HL-60/S4 (cell line): ENCODE results near the gene NPFF.
"Not testable (repeated sequence)": the region's sequence is repeated elsewhere in the genome, so short reads cannot be mapped to it uniquely, and the experiment has no call there.

Experiments used
- in situ Hi-C: fragments of 300-500 bp; cut with MboI; formaldehyde crosslinking; loops from 2 replicates; pipeline ENCODE4 v1.14.3; 2022; ENCODE audit warnings: low sequenced_read_pairs

Gene NPFF

GRCh38 chr12:53498235-53498630 is 9.1 kb downstream of the NPFF start:
- in situ Hi-C loops: no loop called here

GRCh38 chr12:53497461-53497860 is 9.8 kb downstream of the NPFF start:
- in situ Hi-C loops: no loop called here

DNA sequence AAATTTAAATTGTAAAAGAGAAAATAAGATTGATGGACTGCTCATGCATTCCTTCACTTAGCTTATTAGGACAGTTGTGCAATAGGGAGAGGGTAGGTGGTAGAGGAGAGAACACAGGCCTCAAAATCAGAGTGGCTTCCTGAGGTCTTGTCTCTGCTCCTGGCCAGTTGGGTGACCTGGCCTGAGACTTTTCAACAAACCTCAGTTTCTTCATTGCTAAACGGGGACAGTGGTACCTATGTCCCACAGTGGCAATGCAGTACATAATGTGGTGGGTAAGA is 10.6 kb downstream of the NPFF start:
- in situ Hi-C loops: no loop called here

- in situ Hi-C loops: no loop called here
Measured at GRCh38 chr12:53495903-53496751, 11.2 kb downstream of the NPFF start.

DNA sequence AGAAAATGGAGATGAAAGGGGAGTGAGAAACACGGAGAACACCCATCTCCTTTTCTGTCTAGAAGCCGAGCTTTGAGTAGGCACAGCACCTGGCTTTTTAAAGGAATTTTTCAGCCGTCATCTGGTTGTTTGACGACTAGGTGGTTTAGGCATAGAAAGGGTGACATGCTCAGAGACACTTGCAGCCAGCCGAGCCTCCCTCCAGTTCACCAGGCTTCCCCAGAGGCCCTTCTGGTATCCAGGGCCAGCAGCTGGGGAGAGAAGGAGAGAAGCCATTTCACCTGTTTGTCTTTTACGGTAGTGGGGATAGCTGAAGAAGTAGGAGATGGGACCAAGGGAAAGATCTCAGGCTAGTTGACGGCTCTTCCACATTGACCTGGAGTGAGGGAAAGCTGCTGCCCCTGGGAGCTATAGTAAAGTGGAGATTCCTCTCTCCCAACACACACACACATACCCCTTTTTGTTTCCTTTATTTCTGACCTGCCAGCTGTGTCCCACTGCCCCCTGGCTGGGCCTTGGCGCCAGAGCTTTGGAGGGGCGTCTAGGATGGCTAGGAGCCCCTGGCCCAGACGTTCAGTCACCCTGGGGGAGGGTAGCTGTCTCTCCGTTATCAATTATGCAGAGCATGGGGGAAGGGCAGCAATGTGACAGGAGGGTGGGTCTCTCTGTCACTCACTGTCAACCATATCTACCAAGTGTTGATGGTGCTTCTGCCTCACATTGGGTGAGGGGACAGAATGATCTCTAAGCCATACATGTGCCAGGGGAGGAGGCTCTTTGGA is 13.5 kb downstream of the NPFF start:
- in situ Hi-C loops: no loop called here

DNA sequence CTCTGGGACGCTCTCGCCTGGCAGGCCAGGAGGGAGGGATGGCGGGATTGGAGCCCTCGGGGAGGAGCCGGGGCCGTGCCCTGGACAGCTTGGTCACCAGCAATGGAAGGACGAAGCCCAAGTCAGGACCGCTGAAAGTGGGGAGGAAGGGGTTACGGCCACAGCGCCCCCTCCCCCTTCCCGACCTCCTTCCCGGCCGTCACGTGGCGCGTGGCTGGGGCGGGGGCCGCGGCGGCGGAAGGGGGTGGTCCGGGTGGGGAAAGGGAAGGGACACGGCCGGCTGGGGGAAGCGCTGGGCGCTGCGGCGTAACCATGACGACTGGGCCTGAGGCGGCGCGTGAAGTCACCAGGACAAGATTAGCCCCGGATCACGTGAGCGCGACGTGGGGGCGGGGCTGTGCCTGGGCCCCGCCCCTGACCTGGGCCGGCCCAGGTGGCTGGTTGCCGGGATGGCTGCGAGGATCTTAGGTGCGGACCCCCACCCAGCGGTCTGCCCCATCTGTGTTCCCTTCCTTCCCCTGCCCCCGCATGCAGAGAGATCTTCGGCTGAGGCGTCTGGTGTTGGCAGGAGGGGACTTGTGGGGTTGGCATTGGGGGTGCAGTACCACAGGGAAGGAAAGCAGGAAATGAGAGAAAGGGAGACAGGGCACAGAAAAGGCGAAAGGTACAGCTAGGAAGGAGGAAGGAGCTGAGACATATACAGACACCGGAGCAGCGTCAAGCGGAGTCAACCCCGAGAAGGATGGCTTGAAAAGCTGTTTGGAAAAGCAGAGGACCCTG is 14.3 kb downstream of the NPFF start:
- in situ Hi-C loops: no loop called here

DNA sequence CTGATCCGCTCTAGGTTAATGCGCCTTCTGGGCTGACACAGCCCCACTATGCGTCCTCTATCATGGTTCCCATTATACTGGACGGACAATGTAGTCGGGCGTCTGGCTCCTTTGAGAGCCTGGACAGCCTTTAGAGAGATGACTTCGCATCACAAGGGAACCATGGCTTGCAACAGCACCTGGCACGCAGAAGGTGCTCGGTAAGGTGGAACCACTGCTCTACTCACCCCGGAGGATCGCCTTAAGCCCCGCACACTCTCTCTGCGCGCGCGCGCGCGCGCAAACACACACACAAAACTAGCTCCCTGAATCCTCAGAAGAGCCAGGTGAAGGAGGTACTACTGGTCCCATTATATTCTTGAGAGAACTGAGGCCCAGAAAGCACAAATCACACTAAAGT is 15.1 kb downstream of the NPFF start:
- in situ Hi-C loops: no loop called here

DNA sequence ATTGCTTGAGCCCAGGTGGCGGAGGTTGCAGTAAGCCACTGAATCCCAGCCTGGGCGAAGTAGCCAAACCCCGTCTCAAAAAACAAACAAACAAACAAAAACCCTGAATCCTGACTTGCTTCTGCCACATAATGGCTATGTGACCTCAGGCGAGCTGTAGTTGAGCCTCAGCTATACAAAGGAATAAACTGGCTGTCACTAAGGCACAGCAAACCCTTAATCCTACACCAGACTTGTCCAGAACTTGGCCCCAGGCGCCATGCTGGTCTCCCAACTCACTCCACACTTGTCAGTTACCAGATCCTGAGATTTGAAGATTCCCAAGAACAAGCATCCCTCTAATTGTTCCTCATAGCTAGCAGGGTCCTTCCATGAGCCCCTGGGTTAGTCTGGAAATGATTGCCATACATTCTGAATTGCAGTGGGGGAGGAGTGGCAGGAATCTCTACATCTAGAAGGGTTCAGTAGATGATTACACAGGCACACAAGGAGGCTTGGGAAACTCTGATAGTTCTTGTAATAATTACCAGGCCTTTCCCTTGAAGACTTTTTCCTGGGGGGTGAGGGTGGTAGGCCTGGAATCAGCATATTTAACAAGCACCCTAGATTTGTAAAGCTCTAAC is 17.9 kb downstream of the NPFF start:
- in situ Hi-C loops: no loop called here

DNA sequence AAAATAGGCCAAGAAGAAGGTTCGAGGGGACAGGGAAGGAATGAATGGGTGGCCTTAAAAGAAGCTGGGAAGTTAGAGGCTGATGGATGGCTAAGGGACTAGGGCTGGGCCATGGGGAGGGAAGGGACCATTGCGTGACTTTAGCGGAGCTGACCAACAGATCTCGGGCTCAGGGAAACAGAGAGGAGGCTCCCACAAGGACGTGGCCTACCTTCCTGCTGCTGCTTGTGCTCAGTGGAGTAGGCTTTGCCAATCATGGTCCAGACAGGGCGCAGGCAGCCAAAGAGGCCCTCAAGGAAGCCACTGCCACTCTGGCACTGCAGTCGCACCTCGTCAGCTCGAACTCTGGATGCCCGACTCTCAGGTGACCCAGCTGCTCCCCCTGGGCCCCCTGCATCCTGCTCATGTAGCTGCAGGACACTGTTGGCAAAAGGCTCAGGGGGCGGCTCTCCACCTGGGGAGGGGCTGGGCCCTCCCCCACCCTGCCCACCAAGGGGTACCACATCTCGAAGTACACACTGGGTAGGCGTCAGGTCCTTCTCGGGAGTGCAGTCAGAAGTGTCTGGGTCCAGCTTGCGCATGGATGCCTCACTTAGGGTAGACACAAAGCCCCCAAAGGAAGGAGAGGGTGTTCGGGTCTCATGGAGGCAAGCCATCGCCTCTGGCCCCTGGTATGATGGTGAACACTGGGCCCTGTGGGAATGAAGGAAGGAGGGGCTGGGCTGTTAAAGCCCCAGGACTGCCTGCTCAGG is 20.4 kb downstream of the NPFF start:
- in situ Hi-C loops: no loop called here

DNA sequence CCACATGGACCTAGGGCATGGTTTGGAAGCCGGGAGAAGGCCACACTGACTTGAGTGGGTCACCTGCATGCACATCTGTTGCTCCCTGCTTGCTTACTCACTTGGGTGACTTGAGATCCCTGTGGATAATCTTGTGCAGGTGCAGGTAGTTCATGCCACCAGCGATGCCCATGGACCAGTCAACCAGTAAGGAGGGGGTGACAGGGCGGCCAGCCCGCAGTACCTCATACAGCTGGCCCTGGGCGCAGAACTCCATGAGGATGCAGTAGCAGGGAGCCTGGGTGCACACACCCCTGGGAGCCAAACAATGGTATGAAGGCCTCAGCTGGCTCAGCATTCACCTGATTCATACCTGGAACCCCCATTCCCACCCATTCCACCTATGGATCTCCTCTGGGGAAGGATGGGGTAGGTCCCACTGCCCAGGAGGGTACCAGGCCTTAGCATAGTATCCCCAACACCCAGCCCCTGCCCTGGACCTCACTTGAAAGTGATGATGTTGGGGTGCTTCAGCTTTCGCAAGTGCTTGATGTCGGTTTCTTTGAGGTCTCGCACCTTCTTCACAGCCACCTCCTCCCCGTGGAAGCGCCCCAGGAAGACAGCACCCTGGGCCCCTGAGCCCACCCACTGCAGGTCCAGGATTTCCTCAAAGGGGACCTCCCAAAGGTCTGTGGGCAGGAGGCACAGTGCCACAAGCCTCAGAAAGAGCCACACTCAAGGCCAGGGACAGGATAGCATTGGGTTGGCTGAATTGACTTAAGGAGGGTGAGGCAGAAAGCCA is 21.1 kb downstream of the NPFF start:
- in situ Hi-C loops: no loop called here

DNA sequence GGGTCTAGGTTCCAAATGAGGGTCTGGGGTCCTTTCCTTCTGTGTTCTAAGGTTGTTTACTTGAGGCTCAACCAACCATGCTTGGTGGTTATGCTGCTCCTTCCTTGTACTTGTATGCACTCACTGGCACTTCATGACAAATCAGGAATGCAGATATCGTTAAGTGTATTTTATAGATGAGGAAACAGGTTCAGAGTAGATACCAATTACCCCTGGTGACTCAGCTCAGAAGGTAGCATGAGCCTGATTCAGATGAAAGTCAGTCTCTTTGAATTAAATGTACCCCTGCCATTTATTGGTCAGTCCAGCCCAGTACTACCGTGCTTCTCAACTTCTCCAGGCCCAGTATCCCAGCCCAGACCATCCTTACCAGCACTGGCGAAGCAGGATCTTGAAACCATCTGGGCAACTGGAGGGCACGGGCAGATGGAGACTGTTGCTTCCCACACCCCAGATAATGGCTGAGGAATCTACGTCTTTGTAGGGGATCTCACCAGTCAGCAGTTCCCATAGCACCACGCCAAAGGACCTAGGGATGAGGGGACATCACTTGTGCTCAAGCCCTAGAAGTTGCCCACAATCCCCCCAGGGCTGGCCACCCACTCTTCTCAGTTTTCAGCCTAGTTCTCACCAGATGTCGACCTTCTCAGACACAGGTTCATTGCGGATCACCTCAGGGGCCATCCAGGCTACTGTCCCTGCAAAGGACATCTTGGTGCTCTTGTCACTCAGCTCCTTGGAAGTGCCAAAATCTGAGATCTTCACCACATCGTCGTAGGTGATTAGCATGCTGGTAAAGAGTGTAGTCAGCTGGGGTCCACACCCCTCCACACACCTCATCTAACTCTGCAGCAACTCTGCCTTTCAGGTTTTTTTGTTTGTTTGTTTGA is 22.4 kb downstream of the NPFF start:
- in situ Hi-C loops: no loop called here

DNA sequence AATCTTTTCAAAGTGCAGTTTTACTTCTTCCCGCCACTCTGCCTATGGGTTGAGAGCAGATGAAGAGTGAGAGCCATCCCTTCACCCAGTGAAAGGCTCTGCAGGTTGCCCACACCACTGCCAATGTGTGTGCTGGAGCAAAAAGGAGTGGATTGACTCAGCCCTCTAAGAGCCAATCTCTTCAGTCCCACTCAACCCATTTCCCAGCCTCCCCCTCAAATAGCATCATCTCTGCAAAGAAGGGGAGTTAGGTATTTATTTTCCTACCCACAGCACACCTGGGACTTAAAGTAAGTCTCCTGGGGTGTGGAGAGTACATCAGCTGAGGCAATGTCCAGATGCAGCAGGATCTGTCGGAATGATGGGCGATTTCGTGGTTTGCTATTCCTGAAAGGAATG is 23.3 kb downstream of the NPFF start:
- in situ Hi-C loops: no loop called here

GRCh38 chr12:53483225-53483978 is 23.9 kb downstream of the NPFF start:
- in situ Hi-C loops: no loop called here

GRCh38 chr12:53482626-53483168 is 24.6 kb downstream of the NPFF start:
- in situ Hi-C loops: no loop called here

DNA sequence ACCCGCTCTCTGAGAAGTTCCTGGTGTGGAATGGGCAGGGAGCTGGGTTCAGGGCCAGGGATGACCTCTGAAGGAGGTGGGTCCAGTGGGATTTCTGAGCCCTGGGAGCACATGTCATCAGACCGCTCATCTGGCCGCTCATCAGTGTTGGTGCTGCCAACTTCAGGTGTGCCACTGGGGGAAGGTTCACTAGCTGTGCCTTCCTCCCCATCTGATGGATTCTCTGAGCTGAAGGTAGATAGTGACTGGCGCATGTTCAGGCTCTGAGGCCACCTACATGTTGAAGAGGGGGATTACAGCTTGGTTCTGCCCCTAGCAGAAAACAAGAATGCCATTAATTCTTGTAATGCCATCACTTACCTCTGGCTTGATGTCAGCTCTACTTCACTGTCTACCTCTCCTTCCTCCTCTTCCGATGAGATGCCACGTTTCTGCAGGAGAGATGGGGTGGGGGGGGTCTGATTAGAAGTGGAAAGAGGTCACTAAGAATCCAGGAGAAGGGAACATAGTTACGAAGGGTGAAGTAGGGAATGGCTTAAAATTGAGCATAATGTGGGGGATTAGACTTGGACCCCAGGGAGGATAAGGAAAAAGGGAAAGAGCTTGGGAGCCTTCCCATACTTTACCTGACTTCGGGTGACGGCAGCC is 25.2 kb downstream of the NPFF start:
- in situ Hi-C loops: no loop called here

DNA sequence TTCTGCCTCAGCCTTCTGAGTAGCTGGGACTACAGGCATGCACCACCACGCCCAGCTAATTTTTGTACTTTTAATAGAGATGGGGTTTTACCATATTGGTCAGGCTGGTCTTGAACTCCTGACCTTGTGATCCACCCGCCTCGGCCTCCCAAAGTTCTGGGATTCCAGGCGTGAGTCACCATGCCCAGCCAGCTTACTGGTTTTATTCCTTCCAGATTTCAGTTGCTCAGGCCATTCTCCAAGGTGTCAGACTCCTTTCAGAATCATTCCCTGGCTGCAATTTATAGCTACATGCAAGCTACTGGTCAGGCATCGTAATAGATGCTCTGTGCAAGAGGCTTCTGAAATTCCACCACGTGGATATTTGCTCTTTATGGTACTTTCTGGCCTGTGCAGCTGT is 25.8 kb downstream of the NPFF start:
- in situ Hi-C loops: not testable (repeated sequence)
